SU-DHL-6 (cell line): Measurements from ENCODE around the gene LRP1B.

ENCODE experiments used
- H2AFZ ChIP-seq: fragments of 200-600 bp; sonication (generic); 2 replicates; pipeline ENCODE4 v1.6.1; 2014; ENCODE audit warnings: low read depth, mild to moderate bottlenecking, moderate library complexity, mixed read lengths, antibody characterized with exemption, low read length; ENCODE audit not compliant: severe bottlenecking
- H3F3A ChIP-seq: fragments of 200-600 bp; shearing (Covaris generic); 2 replicates; pipeline ENCODE4 v1.6.0; 2016; ENCODE audit warnings: antibody characterized with exemption, mild to moderate bottlenecking; ENCODE audit not compliant: insufficient read depth
- H3K27ac ChIP-seq: fragments of 200-600 bp; sonication (generic); 2 replicates; pipeline ENCODE4 v1.5.1; 2016; ENCODE audit warnings: low read depth, mild to moderate bottlenecking, low read length, moderate library complexity, mixed read lengths
- H3K27me3 ChIP-seq: fragments of 200-600 bp; sonication (generic), shearing (Covaris generic); 2 replicates; pipeline ENCODE4 v1.6.0; 2014; ENCODE audit warnings: mild to moderate bottlenecking, low read length
- H3K36me3 ChIP-seq: fragments of 200-600 bp; sonication (generic); 2 replicates; pipeline ENCODE4 v1.6.1; 2014; ENCODE audit warnings: mild to moderate bottlenecking, low read length, mixed read lengths
- H3K4me2 ChIP-seq: fragments of 300-600, 200-600 bp; shearing (Covaris generic), sonication (generic); 2 replicates; pipeline ENCODE4 v1.6.0; 2014; ENCODE audit warnings: low read length, low read depth, mild to moderate bottlenecking; ENCODE audit not compliant: poor library complexity, severe bottlenecking
- H3K4me3 ChIP-seq: fragments of 200-600 bp; sonication (generic); 2 replicates; pipeline ENCODE4 v1.5.1; 2014; ENCODE audit warnings: antibody characterized with exemption, low read length, mild to moderate bottlenecking, mixed read lengths; ENCODE audit not compliant: insufficient read depth, poor library complexity, severe bottlenecking
- H3K79me2 ChIP-seq: fragments of 200-600 bp; sonication (generic); 2 replicates; pipeline ENCODE4 v1.6.1; 2014; ENCODE audit warnings: mild to moderate bottlenecking, low read length, moderate library complexity; ENCODE audit not compliant: insufficient read depth
- H3K9ac ChIP-seq: fragments of 200-600 bp; sonication (generic); 2 replicates; pipeline ENCODE4 v1.7.0; 2014; ENCODE audit warnings: mild to moderate bottlenecking, low read length
- H3K9me2 ChIP-seq: fragments of 200-600 bp; sonication (generic); replicated peaks from 2 replicates; pipeline ENCODE4 v1.6.1; 2014; ENCODE audit warnings: low read length; ENCODE audit not compliant: insufficient read depth
- H3K9me3 ChIP-seq: fragments of 200-600 bp; sonication (generic); 2 replicates; pipeline ENCODE4 v1.6.1; 2014; ENCODE audit warnings: low read length, mixed read lengths; ENCODE audit not compliant: insufficient read depth
- H4K20me1 ChIP-seq: fragments of 200-600 bp; sonication (generic); 2 replicates; pipeline ENCODE4 v1.6.1; 2014; ENCODE audit warnings: low read depth, mild to moderate bottlenecking, antibody characterized with exemption, low read length, moderate library complexity, mixed read lengths
- CTCF ChIP-seq: fragments of 200-600 bp; sonication (generic); IDR thresholded peaks from one replicate; pipeline ENCODE4 v1.5.1; 2017; ENCODE audit warnings: antibody characterized with exemption, mild to moderate bottlenecking, low read length, moderate library complexity; ENCODE audit not compliant: insufficient read depth, poor library complexity, severe bottlenecking
- EZH2phosphoT487 ChIP-seq: fragments of 200-600 bp; sonication (generic), shearing (Covaris generic); conservative IDR thresholded peaks from 2 replicates; pipeline ENCODE4 v1.6.1; 2018; ENCODE audit warnings: mild to moderate bottlenecking, antibody characterized with exemption, low read length, moderate library complexity, mixed read lengths

LRP1B gene

GRCh38 chr2:140597836-140598235, 1533.0 kb downstream of the LRP1B start:
- Histone ChIP-seq H2AFZ (no peak overlapping the region), H3K4me2 (no peak overlapping the region), H3K36me3 (no peaks in the 10 kb centered on the region), H3K9ac (no peak overlapping the region), H3F3A (no peaks in the 10 kb centered on the region), H3K9me3 (no peaks in the 10 kb centered on the region), H3K4me3 (no peak overlapping the region), H3K27me3 (no peaks in the 10 kb centered on the region), H4K20me1 (no peaks in the 10 kb centered on the region), H3K9me2 (no peaks in the 10 kb centered on the region), H3K27ac (no peak overlapping the region), H3K79me2 (no peaks in the 10 kb centered on the region)
- no peak for TF ChIP-seq CTCF
- no peak for TF ChIP-seq EZH2phosphoT487

- H3K79me2 ChIP-seq = no peaks in the 10 kb centered on the region
- no peaks in the 10 kb centered on the region for H3F3A ChIP-seq
- H3K27ac ChIP-seq = no peak overlapping the region
- no peak overlapping the region for H3K9ac ChIP-seq
- H3K9me2 ChIP-seq = no peaks in the 10 kb centered on the region
- H3K9me3 ChIP-seq = no peaks in the 10 kb centered on the region
- no peaks in the 10 kb centered on the region for H3K36me3 ChIP-seq
- H2AFZ ChIP-seq = no peak overlapping the region
- no peak for TF ChIP-seq EZH2phosphoT487
- TF ChIP-seq CTCF = no peak
- no peaks in the 10 kb centered on the region for H3K27me3 ChIP-seq
- no peak overlapping the region for H3K4me2 ChIP-seq
- no peak overlapping the region for H3K4me3 ChIP-seq
- H4K20me1 ChIP-seq = no peaks in the 10 kb centered on the region
These were observed 1533.6 kb downstream of the LRP1B start for GRCh38 chr2:140597205-140597604.

- no peaks in the 10 kb centered on the region for H3K9me2 ChIP-seq
- no peak overlapping the region for H3K4me3 ChIP-seq
- H3K79me2 ChIP-seq = no peaks in the 10 kb centered on the region
- no peak overlapping the region for H3K4me2 ChIP-seq
- no peaks in the 10 kb centered on the region for H3K36me3 ChIP-seq
- TF ChIP-seq CTCF (no peak), EZH2phosphoT487 (no peak)
- no peaks in the 10 kb centered on the region for H3K27me3 ChIP-seq
- no peak overlapping the region for H2AFZ ChIP-seq
- H3K9ac ChIP-seq = no peak overlapping the region
- no peaks in the 10 kb centered on the region for H3F3A ChIP-seq
- H4K20me1 ChIP-seq = no peaks in the 10 kb centered on the region
- no peak overlapping the region for H3K27ac ChIP-seq
- no peaks in the 10 kb centered on the region for H3K9me3 ChIP-seq
These were observed 1534.4 kb downstream of the LRP1B start for GRCh38 chr2:140596447-140596846.
